Measurements from ENCODE around the gene UGT1A8. TPM values are rescaled to one million over a fixed set of nuclear protein-coding genes. Genes with fewer than 3 reads are reported as not detected.

The UGT1A8 gene
- polyA plus RNA-seq, 1 of the 3 experiments (the other 2 are of a cell fraction): not detected

- TF ChIP-seq CTCF (IDR thresholded peaks at IDR 0.05): no peak
- TF ChIP-seq RFX5 (IDR thresholded peaks at IDR 0.05; ENCODE audit: low read length): no peak
- TF ChIP-seq EP300 (IDR thresholded peaks at IDR 0.05; ENCODE audit: borderline replicate concordance in 1 of 2, low read depth in 1 of 2, low read length in 1 of 2): no peak
Measured at GRCh38 chr2:233816771-233817170, 199.3 kb downstream of the UGT1A8 start (continued).

- no peaks in the 10 kb centered on the region for H3K27me3 ChIP-seq (ENCODE audit: insufficient read depth)
- H3K36me3 ChIP-seq (replicated peaks in 1 of 2; ENCODE audit: control insufficient read depth in 1 of 2, insufficient read depth in 2 of 2, low read length in 1 of 2): no peaks in the 10 kb centered on the region
- POLR2A ChIA-PET: no interaction called here
- H3K79me2 ChIP-seq (ENCODE audit: insufficient read depth): no peaks in the 10 kb centered on the region
- no peak overlapping the region for H3K4me3 ChIP-seq (ENCODE audit: low read depth in 2 of 2, low read length in 1 of 2)
- H4K20me1 ChIP-seq (ENCODE audit: insufficient read depth): no peaks in the 10 kb centered on the region
- H3K27ac ChIP-seq (ENCODE audit: low read depth in 2 of 2, low read length in 1 of 2): no peak overlapping the region
- no peak for TF ChIP-seq RXRA (IDR thresholded peaks at IDR 0.05; ENCODE audit: borderline replicate concordance, low read depth)
- TF ChIP-seq USF1 (IDR thresholded peaks at IDR 0.05; ENCODE audit: borderline replicate concordance, low read depth): no peak
- TF ChIP-seq IRF3 (IDR thresholded peaks at IDR 0.05; ENCODE audit: low read depth, low read length): no peak
- no peak for TF ChIP-seq TAF1 (IDR thresholded peaks at IDR 0.05; ENCODE audit: borderline replicate concordance, low read depth, low read length)
- H3F3A ChIP-seq (replicated peaks; ENCODE audit: insufficient read depth): no peaks in the 10 kb centered on the region
- CTCF ChIA-PET: interaction anchor here (1.5 kb wide), 1 partner anchor 15 kb away, joined by 5 read pairs; no protein-coding TSS in a partner anchor
- no peaks in the 10 kb centered on the region for H3K9me3 ChIP-seq
- 87% methylated on average over 3 of the region's 3 CpGs for WGBS (ENCODE audit: low lambda C conversion rate)
- no peak for DNase-seq
- peaks cover 0 to 3% of the 10 kb centered on the region in 2 experiments; a peak in 1 of 4 replicates for H3K4me1 ChIP-seq (ENCODE audit: control insufficient read depth in 1 of 2, insufficient read depth in 2 of 2, low read depth in 1 of 2, low read length in 1 of 2)
- no peaks in the 10 kb centered on the region for H3K9me2 ChIP-seq
- no peak overlapping the region for H3K9ac ChIP-seq
- H2AFZ ChIP-seq (ENCODE audit: low read depth): no peak overlapping the region
- H3K4me2 ChIP-seq: no peak overlapping the region
Measured at GRCh38 chr2:233817361-233817911, 200.0 kb downstream of the UGT1A8 start.

- Histone ChIP-seq H3K36me3 (replicated peaks in 1 of 2; ENCODE audit: control insufficient read depth in 1 of 2, insufficient read depth in 2 of 2, low read length in 1 of 2) (no peaks in the 10 kb centered on the region), H3K4me1 (ENCODE audit: control insufficient read depth in 1 of 2, insufficient read depth in 2 of 2, low read depth in 1 of 2, low read length in 1 of 2) (peaks cover 0 to 3% of the 10 kb centered on the region in 2 experiments; a peak in 1 of 4 replicates), H2AFZ (ENCODE audit: low read depth) (no peak overlapping the region), H3K9me2 (no peaks in the 10 kb centered on the region), H3F3A (replicated peaks; ENCODE audit: insufficient read depth) (no peaks in the 10 kb centered on the region), H3K27ac (ENCODE audit: low read depth in 2 of 2, low read length in 1 of 2) (no peak overlapping the region), H4K20me1 (ENCODE audit: insufficient read depth) (no peaks in the 10 kb centered on the region), H3K79me2 (ENCODE audit: insufficient read depth) (no peaks in the 10 kb centered on the region), H3K27me3 (ENCODE audit: insufficient read depth) (no peaks in the 10 kb centered on the region), H3K9me3 (no peaks in the 10 kb centered on the region), H3K9ac (no peak overlapping the region), H3K4me3 (ENCODE audit: low read depth in 2 of 2, low read length in 1 of 2) (no peak overlapping the region), H3K4me2 (no peak overlapping the region)
- no peak for DNase-seq
- TF ChIP-seq TEAD4 (IDR thresholded peaks at IDR 0.05; ENCODE audit: borderline replicate concordance, insufficient read depth): no peak
- ChIA-PET POLR2A (no interaction called here), CTCF (interaction anchor here (1.5 kb wide), 1 partner anchor 15 kb away, joined by 5 read pairs; no protein-coding TSS in a partner anchor)
- WGBS (ENCODE audit: low lambda C conversion rate): 85% methylated on average over 10 of the region's 11 CpGs
Measured at GRCh38 chr2:233817995-233818638, 200.7 kb downstream of the UGT1A8 start.

All from SK-N-SH (cell line).